Prostate gland (tissue), 2 donors: ENCODE results near the gene BBOX1. TPM values are rescaled to one million over a fixed set of nuclear protein-coding genes. Genes with fewer than 3 reads are reported as not detected.

Experiments used
- DNase-seq: peaks from one replicate; pipeline ENCODE4 v3.0.0-alpha.2; 2019; ENCODE audit warnings: low spot score
- H3K27ac ChIP-seq, 2 donors: fragments of 200-600 bp; sonication (generic); 2 replicates each; pipeline ENCODE4 v1.5.1; 2017 to 2019
- H3K27me3 ChIP-seq: fragments of 200-600 bp; sonication (generic); replicated peaks from 2 replicates; pipeline ENCODE4 v1.5.1; 2019; ENCODE audit not compliant: insufficient read depth
- H3K36me3 ChIP-seq, 2 donors: fragments of 200-600 bp; sonication (generic); 1 replicate in 1 of 2; 2 replicates in 1 of 2; pipeline versions ENCODE4 v1.5.1 to v1.8.1; 2017 to 2019
- H3K4me1 ChIP-seq: fragments of 200-600 bp; sonication (generic); replicated peaks from 2 replicates; pipeline ENCODE4 v1.5.1; 2019
- H3K4me3 ChIP-seq, 2 donors: fragments of 200-600 bp; sonication (generic); 2 replicates each; pipeline ENCODE4 v1.5.1; 2017 to 2019
- H3K9me3 ChIP-seq: fragments of 200-600 bp; sonication (generic); 2 replicates; pipeline ENCODE4 v1.5.1; 2017
- POLR2A ChIP-seq: fragments of 450-650 bp; IDR thresholded peaks from one replicate; pipeline ENCODE4 v1.6.1; 2016; ENCODE audit warnings: antibody characterized with exemption, mild to moderate bottlenecking
- POLR2AphosphoS5 ChIP-seq: sonication (generic); formaldehyde crosslinking; IDR thresholded peaks from one replicate; pipeline ENCODE4 v1.6.1; 2017; ENCODE audit warnings: antibody characterized with exemption
- WGBS: methylation state at CpG from one replicate; pipeline ENCODE4 v1.1.5; 2018; 5-methylcytosine and 5-hydroxymethylcytosine counted together
- intact Hi-C: fragments of 100-400 bp; cut with DNase I; formaldehyde crosslinking; loops from one replicate; pipeline ENCODE4 v1.14.2; 2022
- total RNA-seq, 2 donors: library from RNA; depleted of rRNA; stranded (reverse); fragments of >200 nt; gene quantifications; one replicate each; pipeline ENCODE4 v1.1.0, GENCODE V29; 2016
- TF ChIP-seq, protein P1 (sequence below), 4 experiments: fragments of 200-600 bp in 2 of 4; fragments of 450-650 bp in 2 of 4; sonication (generic) in 2 of 4; IDR thresholded peaks; 1 replicate in 3 of 4; 2 replicates in 1 of 4; pipeline ENCODE4 v1.5.1; 2016 to 2019; ENCODE audit warnings: antibody characterized with exemption in 4 of 4, mild to moderate bottlenecking in 2 of 4, moderate library complexity in 2 of 4

The BBOX1 gene
- total RNA-seq, 2 donors from 2014 or later: 1.0 TPM; not detected in 1

DNA sequence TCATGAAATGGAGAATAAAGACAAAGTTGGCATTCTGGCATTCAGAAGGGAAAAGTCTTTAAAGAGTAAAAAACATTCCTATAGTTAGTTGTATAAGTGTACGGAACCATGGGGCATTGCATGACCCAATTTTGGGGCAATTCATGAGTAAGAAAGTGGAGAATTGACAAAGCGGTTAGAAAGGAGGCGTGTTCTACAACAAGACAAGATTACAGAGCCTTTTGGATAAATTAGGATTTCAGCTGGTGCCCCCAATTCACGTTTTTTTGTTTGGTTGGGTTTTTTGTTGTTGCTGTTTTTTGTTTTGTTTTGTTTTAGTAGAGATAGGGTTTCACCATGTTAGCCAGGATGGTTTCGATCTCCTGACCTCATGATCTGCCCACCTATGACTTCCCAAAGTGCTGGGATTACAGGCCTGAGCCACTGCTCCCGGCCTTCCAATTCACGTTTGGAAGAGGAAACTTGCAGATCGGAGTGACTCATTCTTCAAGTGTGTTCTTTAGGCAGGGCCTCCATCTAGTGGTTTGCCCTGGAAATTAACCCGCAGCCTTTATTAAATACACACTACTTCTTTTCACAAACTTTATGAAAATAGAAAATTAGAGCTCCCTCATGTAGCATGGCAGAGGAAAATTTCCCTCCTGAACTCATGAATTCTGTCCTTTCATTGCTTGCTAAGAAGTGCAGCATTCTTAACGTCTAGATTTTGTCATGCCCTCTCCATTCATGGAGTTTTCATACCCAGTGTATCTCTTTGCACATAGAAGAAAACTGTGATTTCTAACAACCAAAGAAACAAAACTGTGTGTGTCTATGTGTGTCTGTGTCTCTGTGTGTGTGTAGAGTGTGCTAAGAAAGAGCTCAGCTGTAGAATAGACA is 118.1 kb downstream of the BBOX1 start:
- 38% methylated on average over 10 of the region's 10 CpGs for WGBS
- H3K27me3 ChIP-seq: no peaks in the 10 kb centered on the region
- TF ChIP-seq, protein P1, sequence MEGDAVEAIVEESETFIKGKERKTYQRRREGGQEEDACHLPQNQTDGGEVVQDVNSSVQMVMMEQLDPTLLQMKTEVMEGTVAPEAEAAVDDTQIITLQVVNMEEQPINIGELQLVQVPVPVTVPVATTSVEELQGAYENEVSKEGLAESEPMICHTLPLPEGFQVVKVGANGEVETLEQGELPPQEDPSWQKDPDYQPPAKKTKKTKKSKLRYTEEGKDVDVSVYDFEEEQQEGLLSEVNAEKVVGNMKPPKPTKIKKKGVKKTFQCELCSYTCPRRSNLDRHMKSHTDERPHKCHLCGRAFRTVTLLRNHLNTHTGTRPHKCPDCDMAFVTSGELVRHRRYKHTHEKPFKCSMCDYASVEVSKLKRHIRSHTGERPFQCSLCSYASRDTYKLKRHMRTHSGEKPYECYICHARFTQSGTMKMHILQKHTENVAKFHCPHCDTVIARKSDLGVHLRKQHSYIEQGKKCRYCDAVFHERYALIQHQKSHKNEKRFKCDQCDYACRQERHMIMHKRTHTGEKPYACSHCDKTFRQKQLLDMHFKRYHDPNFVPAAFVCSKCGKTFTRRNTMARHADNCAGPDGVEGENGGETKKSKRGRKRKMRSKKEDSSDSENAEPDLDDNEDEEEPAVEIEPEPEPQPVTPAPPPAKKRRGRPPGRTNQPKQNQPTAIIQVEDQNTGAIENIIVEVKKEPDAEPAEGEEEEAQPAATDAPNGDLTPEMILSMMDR (IDR thresholded peaks at IDR 0.05): peak; percentile 69 to 90 (median 82)
- TF ChIP-seq POLR2A: no peak
- peak; percentile 37 for TF ChIP-seq POLR2AphosphoS5

DNA sequence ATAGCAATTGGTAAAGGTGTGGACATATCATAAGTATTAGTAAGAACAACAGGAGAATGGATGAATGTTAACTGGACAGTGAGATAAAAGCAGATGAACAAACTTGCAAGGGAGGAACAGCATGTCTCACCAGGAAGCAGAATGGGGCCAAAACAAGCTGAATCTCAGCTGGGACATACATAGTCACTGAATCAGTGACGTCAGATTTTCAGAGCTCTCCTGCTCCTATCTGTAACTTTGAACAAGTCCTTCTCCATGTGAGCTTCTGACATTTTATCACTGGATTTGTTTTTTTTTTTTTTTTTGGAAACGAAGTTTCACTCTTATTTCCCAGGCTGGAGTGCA is 118.7 kb downstream of the BBOX1 start:
- H3K27me3 ChIP-seq: no peaks in the 10 kb centered on the region
- H3K36me3 ChIP-seq: no peaks in the 10 kb centered on the region
- TF ChIP-seq, protein P1 (IDR thresholded peaks at IDR 0.05): no peak
- TF ChIP-seq POLR2AphosphoS5: no peak
- TF ChIP-seq POLR2A: no peak
- no peaks in the 10 kb centered on the region for H3K4me1 ChIP-seq
- intact Hi-C loops: loop anchor here (2.0 kb wide), 1 partner anchor 405 kb away; no protein-coding TSS in a partner anchor
- no peak overlapping the region for H3K4me3 ChIP-seq
- peak overlapping the region in 1 of 2 donors; percentile 29 for H3K27ac ChIP-seq
- DNase-seq: no peak
- 23% methylated on average over 2 of the region's 2 CpGs for WGBS
- H3K9me3 ChIP-seq: no peaks in the 10 kb centered on the region

More for the DNA sequence above, 118.1 kb downstream of the BBOX1 start:
- no peaks in the 10 kb centered on the region for H3K9me3 ChIP-seq
- no peaks in the 10 kb centered on the region for H3K36me3 ChIP-seq
- H3K4me1 ChIP-seq: no peaks in the 10 kb centered on the region
- intact Hi-C loops: loop anchor here (2.0 kb wide), 1 partner anchor 404 kb away; no protein-coding TSS in a partner anchor
- DNase-seq: peak; percentile 61
- H3K27ac ChIP-seq: peak overlapping the region in 1 of 2 donors; percentile 29
- H3K4me3 ChIP-seq: no peak overlapping the region

DNA sequence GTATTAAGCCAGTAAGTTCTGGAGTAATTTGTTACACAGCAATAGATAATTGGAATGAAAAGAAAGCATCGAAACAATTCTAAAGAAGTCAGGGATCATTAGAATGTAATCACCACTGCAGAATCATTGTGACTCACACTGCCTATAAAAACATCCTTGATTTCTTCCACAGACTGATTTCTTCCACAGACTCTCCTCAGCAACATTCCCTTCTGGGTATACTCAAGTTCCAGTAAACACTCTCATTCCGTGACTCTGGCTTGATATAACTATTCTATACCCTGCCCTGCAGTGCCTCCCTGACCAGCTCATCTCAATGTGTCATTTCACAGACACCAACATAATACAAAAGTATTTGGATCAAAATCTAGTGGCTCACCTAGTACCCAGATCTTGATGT is 120.5 kb downstream of the BBOX1 start:
- H3K27ac ChIP-seq: no peak overlapping the region
- TF ChIP-seq, protein P1 (IDR thresholded peaks at IDR 0.05): no peak
- TF ChIP-seq POLR2AphosphoS5 (no peak), POLR2A (no peak)

DNA sequence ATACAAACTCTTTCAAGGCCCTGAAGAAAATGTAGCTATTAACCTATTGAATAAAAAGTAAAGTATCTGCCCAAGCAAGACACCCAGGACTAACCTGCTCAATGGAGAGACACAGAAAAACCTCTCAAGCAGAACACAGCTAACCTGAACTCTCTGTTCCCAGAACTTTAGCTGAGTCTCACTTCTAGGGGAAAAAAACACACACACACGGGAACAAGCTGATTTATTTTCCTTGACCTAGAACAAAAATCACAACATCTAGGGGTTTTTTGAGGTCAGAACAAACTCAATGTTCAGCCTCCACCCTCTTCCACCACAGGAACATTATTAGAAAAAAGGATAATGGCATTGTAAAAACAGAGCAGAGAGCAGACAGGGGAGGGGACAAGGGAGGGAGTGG is 121.6 kb downstream of the BBOX1 start:
- Histone ChIP-seq H3K27me3 (no peaks in the 10 kb centered on the region), H3K27ac (no peak overlapping the region), H3K9me3 (no peaks in the 10 kb centered on the region), H3K36me3 (no peaks in the 10 kb centered on the region), H3K4me3 (no peak overlapping the region), H3K4me1 (no peaks in the 10 kb centered on the region)
- intact Hi-C loops: no loop called here
- TF ChIP-seq, protein P1 (IDR thresholded peaks at IDR 0.05): no peak
- TF ChIP-seq POLR2A (no peak), POLR2AphosphoS5 (no peak)
- DNase-seq: no peak
- WGBS: 31% methylated on average over 1 of the region's 1 CpG

More for the DNA sequence above, 120.5 kb downstream of the BBOX1 start:
- Histone ChIP-seq H3K4me3 (no peak overlapping the region), H3K36me3 (no peaks in the 10 kb centered on the region), H3K27me3 (no peaks in the 10 kb centered on the region), H3K9me3 (no peaks in the 10 kb centered on the region), H3K4me1 (no peaks in the 10 kb centered on the region)
- DNase-seq: no peak
- 92% methylated on average over 2 of the region's 2 CpGs for WGBS
- intact Hi-C loops: no loop called here

DNA sequence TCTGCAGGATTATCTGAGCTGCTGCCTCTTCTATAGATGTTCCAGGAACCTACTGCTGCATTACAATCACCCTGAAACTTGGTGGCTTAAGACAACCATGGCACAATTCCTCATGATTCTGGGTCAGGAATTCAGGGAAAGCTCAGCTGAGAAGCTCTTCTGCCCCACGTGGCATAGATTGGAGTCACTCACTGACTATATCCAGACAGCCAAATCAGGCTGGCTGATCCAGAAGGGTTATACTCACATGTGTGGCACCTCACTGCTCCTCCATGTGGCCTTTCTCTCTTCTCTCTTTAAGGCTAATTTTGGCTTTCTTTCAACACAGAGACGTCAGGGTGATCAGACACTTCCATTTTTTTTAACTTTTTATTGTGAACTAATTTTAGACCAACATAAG is 125.5 kb downstream of the BBOX1 start:
- no peaks in the 10 kb centered on the region for H3K4me1 ChIP-seq
- H3K9me3 ChIP-seq: no peaks in the 10 kb centered on the region
- DNase-seq: no peak
- WGBS: 34% methylated on average over 2 of the region's 2 CpGs
- no peaks in the 10 kb centered on the region for H3K27me3 ChIP-seq
- H3K27ac ChIP-seq: no peak overlapping the region
- intact Hi-C loops: no loop called here
- TF ChIP-seq POLR2AphosphoS5: no peak
- TF ChIP-seq POLR2A: no peak
- TF ChIP-seq, protein P1 (IDR thresholded peaks at IDR 0.05): no peak
- no peak overlapping the region for H3K4me3 ChIP-seq
- H3K36me3 ChIP-seq: no peaks in the 10 kb centered on the region
